K562 (cell line): ENCODE measurements around the gene APOC1. TPM values are rescaled to one million over a fixed set of nuclear protein-coding genes. Genes with fewer than 3 reads are reported as not detected.
A peak's percentile ranks its signal among the peaks of the same experiment; 100 is the strongest.

Experiments used
- CREB3 ChIP-seq: fragments of 450-650 bp; conservative IDR thresholded peaks from 2 replicates; pipeline ENCODE4 v1.6.1; 2016; ENCODE audit warnings: missing genetic modification characterization, low read depth, mild to moderate bottlenecking, missing compliant biosample characterization, moderate library complexity
- GTF2A2 ChIP-seq: IDR thresholded peaks from 2 replicates; pipeline ENCODE4 v1.6.1; 2016; ENCODE audit warnings: mild to moderate bottlenecking, missing genetic modification characterization, missing compliant biosample characterization
- NFATC3 ChIP-seq: fragments of 450-650 bp; IDR thresholded peaks from 2 replicates; pipeline ENCODE4 v1.6.1; 2017; ENCODE audit warnings: mild to moderate bottlenecking
- RERE ChIP-seq: sonication (generic); formaldehyde crosslinking; IDR thresholded peaks from 2 replicates; pipeline ENCODE4 v1.8.0; 2023; ENCODE audit warnings: missing genetic modification reagents, mild to moderate bottlenecking, borderline replicate concordance
- SIN3A ChIP-seq, 2 experiments: fragments of 150-350 bp in 1 of 2; IDR thresholded peaks; 2 replicates each; pipeline ENCODE4 v1.6.1; 2011 to 2016; ENCODE audit warnings: borderline replicate concordance in 2 of 2, low read depth in 2 of 2, low read length in 2 of 2, mild to moderate bottlenecking in 2 of 2, moderate library complexity in 2 of 2; ENCODE audit not compliant: control insufficient read depth in 1 of 2
- SIX5 ChIP-seq, 2 experiments: IDR thresholded peaks; 2 replicates each; pipeline ENCODE4 v1.6.1; 2011; ENCODE audit warnings: low read length in 2 of 2, borderline replicate concordance in 1 of 2, low read depth in 1 of 2, mild to moderate bottlenecking in 1 of 2, moderate library complexity in 1 of 2; ENCODE audit not compliant: insufficient read depth in 1 of 2
- SREBF1 ChIP-seq: fragments of 150-350 bp; IDR thresholded peaks from 2 replicates; pipeline ENCODE4 v1.6.1; 2014; ENCODE audit warnings: antibody characterized with exemption, low read depth, low read length, borderline replicate concordance
- TFAM ChIP-seq: fragments of 250-450 bp; sonication (Bioruptor Pico); conservative IDR thresholded peaks from 2 replicates; pipeline ENCODE4 v1.5.0; 2021; ENCODE audit warnings: mild to moderate bottlenecking, moderate library complexity
- TGIF2 ChIP-seq: sonication (generic); formaldehyde crosslinking; IDR thresholded peaks from 2 replicates; pipeline ENCODE4 v1.8.1; 2022; ENCODE audit warnings: mild to moderate bottlenecking, missing genetic modification reagents, moderate library complexity
- ZBTB9 ChIP-seq: fragments of 450-650 bp; formaldehyde crosslinking; IDR thresholded peaks from 2 replicates; pipeline ENCODE4 v1.4.0; 2020; ENCODE audit warnings: mild to moderate bottlenecking, moderate library complexity
- ZNF140 ChIP-seq: fragments of 250-450 bp; sonication (Bioruptor Pico); IDR thresholded peaks from 2 replicates; pipeline ENCODE4 v1.8.0; 2021; ENCODE audit warnings: moderate library complexity, mild to moderate bottlenecking, inconsistent platforms
- ZNF316 ChIP-seq: fragments of 450-650 bp; IDR thresholded peaks from 2 replicates; pipeline ENCODE4 v1.6.1; 2016
- ZNF785 ChIP-seq: fragments of 250-450 bp; sonication (Bioruptor Pico); IDR thresholded peaks from 2 replicates; pipeline ENCODE4 v1.4.0; 2020; ENCODE audit warnings: mild to moderate bottlenecking
- polyA plus RNA-seq, 8 experiments: library from polyadenylated mRNA; depleted of rRNA in 4 of 8; stranded (reverse) in 5 of 8; unstranded in 3 of 8; fragments of >200 nt; fragmentation: Nextera tagmentation in 2 of 8; fragmentation: Illumina TruSeq in 1 of 8; extraction: Ambion mirVana in 2 of 8; extraction: Trizol in 1 of 8; gene quantifications; 2 replicates each; pipeline versions ENCODE4 v1.2.1 to v1.2.3, GENCODE V29; 2011 to 2014; ENCODE audit warnings: inconsistent platforms in 1 of 8, missing spikeins in 1 of 8
- total RNA-seq, 7 experiments: library from RNA; depleted of rRNA in 6 of 7; stranded (reverse); fragments of >200 nt in 6 of 7; fragmentation: Illumina TruSeq in 2 of 7; extraction: Trizol in 2 of 7; gene quantifications; 2 replicates each; pipeline versions ENCODE4 v1.2.1 to v1.2.3, GENCODE V29; 2011 to 2021; ENCODE audit warnings: low replicate concordance in 1 of 7
- TF ChIP-seq, protein P1 (sequence below), 3 experiments: IDR thresholded peaks in 2 of 3; conservative IDR thresholded peaks in 1 of 3; 2 replicates each; pipeline ENCODE4 v1.5.1; 2011 to 2012; ENCODE audit warnings: low read length in 3 of 3, mild to moderate bottlenecking in 3 of 3, control low read depth in 2 of 3, improper control_type of control experiment in 1 of 3, inconsistent platforms in 1 of 3, low read depth in 1 of 3, mixed read lengths in 1 of 3, moderate library complexity in 1 of 3; ENCODE audit not compliant: insufficient read depth in 2 of 3
- TF ChIP-seq, protein P2 (sequence below): sonication (generic); formaldehyde crosslinking; IDR thresholded peaks from 2 replicates; pipeline ENCODE4 v1.8.1; 2023; ENCODE audit warnings: mild to moderate bottlenecking, missing genetic modification reagents

APOC1 gene
- total and polyA plus RNA-seq, 9 of the 15 experiments (the other 6 are each of a cell fraction or from before 2014, with no cell fraction given) = 115 to 408 (median 220) TPM

- peak in 1 of 2 experiments; percentile 90; a peak in 2 of 4 replicates for TF ChIP-seq SIN3A (IDR thresholded peaks at IDR 0.05; ENCODE audit: borderline replicate concordance in 2 of 2, control insufficient read depth in 1 of 2, low read depth in 2 of 2, low read length in 2 of 2)
- TF ChIP-seq SREBF1 = no peak
- TF ChIP-seq ZNF316 = no peak
- TF ChIP-seq, protein P1, sequence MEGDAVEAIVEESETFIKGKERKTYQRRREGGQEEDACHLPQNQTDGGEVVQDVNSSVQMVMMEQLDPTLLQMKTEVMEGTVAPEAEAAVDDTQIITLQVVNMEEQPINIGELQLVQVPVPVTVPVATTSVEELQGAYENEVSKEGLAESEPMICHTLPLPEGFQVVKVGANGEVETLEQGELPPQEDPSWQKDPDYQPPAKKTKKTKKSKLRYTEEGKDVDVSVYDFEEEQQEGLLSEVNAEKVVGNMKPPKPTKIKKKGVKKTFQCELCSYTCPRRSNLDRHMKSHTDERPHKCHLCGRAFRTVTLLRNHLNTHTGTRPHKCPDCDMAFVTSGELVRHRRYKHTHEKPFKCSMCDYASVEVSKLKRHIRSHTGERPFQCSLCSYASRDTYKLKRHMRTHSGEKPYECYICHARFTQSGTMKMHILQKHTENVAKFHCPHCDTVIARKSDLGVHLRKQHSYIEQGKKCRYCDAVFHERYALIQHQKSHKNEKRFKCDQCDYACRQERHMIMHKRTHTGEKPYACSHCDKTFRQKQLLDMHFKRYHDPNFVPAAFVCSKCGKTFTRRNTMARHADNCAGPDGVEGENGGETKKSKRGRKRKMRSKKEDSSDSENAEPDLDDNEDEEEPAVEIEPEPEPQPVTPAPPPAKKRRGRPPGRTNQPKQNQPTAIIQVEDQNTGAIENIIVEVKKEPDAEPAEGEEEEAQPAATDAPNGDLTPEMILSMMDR (IDR thresholded peaks at IDR 0.05 in 2 of 3, conservative IDR thresholded peaks at IDR 0.05 in 1 of 3; ENCODE audit: insufficient read depth in 2 of 3, low read depth in 1 of 3, low read length in 3 of 3) = no peak
- no peak; a peak in 1 of 4 replicates for TF ChIP-seq SIX5 (IDR thresholded peaks at IDR 0.05; ENCODE audit: borderline replicate concordance in 1 of 2, insufficient read depth in 1 of 2, low read depth in 1 of 2, low read length in 2 of 2)
- no peak for TF ChIP-seq NFATC3
- TF ChIP-seq RERE (CRISPR knock-in tag) = no peak
- no peak for TF ChIP-seq TFAM (CRISPR knock-in tag)
- TF ChIP-seq CREB3 (tag) = no peak
- TF ChIP-seq ZNF140 = no peak
- TF ChIP-seq GTF2A2 (tag) = no peak
- TF ChIP-seq ZBTB9 (CRISPR knock-in tag) = 0 out of 2 replicates have a peak, but pooled peaks have one; percentile 23
- TF ChIP-seq, protein P2, sequence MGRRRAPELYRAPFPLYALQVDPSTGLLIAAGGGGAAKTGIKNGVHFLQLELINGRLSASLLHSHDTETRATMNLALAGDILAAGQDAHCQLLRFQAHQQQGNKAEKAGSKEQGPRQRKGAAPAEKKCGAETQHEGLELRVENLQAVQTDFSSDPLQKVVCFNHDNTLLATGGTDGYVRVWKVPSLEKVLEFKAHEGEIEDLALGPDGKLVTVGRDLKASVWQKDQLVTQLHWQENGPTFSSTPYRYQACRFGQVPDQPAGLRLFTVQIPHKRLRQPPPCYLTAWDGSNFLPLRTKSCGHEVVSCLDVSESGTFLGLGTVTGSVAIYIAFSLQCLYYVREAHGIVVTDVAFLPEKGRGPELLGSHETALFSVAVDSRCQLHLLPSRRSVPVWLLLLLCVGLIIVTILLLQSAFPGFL (CRISPR knock-in tag) = no peak
- no peak for TF ChIP-seq ZNF785 (CRISPR knock-in tag)
- TF ChIP-seq TGIF2 (CRISPR knock-in tag) = no peak
Observed at GRCh38 chr19:44891016-44891882, 23.2 kb upstream of the APOC1 start, which contains the start of gene TOMM40 (continued).
